ENCODE measurements around the gene SLC35B2. TPM values are rescaled to one million over a fixed set of nuclear protein-coding genes. Genes with fewer than 3 reads are reported as not detected.

SLC35B2 gene
- total and polyA plus RNA-seq, 12 donors: 12.7 to 79.8 (median 55.6) TPM

DNA sequence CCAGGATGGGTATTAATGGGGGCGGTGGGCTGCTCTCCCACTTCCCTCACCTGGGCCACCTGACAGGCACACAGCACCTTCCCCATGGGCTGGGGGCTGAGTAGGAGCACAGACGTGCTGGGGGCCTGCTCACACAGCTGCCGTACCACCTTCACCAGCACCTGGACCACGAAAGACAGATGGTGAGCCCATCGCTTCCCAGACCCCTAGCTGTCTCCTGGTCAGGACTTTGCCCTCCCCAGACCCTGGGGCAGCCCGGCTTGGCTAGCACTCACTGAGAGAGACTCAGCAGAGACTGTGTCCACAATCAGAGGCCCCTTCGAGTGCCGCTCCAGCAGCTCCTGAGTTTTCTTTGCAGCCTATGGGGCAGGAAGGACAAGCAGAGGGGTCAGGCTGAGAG is 43.8 kb upstream of the SLC35B2 start:
- DNase-seq: no peak
- Histone ChIP-seq H3K9me3 (replicated peaks in 1 of 3) (no peaks in the 10 kb centered on the region), H3K27me3 (peaks cover 2% of the 10 kb centered on the region), H3K27ac (no peak overlapping the region), H3K4me3 (no peak overlapping the region), H3K36me3 (replicated peaks in 1 of 2) (peaks cover 0 to 43% of the 10 kb centered on the region in 2 donors), H3K4me1 (replicated peaks in 1 of 2) (peaks cover 8 to 18% of the 10 kb centered on the region in 2 donors)
- TF ChIP-seq POLR2A (IDR thresholded peaks at IDR 0.05): no peak
- TF ChIP-seq, protein P1, sequence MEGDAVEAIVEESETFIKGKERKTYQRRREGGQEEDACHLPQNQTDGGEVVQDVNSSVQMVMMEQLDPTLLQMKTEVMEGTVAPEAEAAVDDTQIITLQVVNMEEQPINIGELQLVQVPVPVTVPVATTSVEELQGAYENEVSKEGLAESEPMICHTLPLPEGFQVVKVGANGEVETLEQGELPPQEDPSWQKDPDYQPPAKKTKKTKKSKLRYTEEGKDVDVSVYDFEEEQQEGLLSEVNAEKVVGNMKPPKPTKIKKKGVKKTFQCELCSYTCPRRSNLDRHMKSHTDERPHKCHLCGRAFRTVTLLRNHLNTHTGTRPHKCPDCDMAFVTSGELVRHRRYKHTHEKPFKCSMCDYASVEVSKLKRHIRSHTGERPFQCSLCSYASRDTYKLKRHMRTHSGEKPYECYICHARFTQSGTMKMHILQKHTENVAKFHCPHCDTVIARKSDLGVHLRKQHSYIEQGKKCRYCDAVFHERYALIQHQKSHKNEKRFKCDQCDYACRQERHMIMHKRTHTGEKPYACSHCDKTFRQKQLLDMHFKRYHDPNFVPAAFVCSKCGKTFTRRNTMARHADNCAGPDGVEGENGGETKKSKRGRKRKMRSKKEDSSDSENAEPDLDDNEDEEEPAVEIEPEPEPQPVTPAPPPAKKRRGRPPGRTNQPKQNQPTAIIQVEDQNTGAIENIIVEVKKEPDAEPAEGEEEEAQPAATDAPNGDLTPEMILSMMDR (IDR thresholded peaks at IDR 0.05): no peak
- intact Hi-C loops (cut with DNase I): no loop called here
- 93 to 97% (median 96%) methylated on average over 4 to 8 of the region's 8 CpGs for WGBS, 4 donors

DNA sequence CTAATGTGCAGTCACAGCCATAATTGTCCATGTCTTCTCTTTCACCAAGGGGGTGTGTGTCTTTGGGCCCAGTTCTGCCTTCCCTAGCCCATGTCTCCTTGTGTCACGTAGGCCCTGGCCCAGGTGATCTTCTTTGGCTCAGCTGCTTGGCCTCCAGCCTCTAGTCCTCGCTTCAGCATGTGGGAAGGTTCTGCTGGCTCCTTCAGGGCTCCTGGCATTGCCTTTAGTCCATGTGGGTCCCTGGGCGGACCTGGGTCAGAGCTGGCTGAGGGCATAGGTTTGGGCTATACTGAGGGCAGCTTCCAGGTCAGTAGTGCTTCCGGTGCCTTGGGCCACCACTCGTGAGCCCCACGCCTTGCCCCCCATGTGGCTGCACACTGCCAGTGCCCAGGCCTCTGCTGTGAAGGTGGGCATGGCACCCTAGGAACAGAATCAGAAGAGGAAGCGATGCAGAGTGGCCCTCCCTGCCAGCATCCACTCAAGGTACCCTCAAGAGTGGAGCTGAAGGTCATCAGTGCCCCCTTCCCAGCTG is 43.0 kb upstream of the SLC35B2 start:
- Histone ChIP-seq H3K4me3 (no peak overlapping the region), H3K27me3 (peaks cover 8% of the 10 kb centered on the region), H3K4me1 (replicated peaks in 1 of 2) (peaks cover 8 to 18% of the 10 kb centered on the region in 2 donors), H3K36me3 (replicated peaks in 1 of 2) (peaks cover 0 to 36% of the 10 kb centered on the region in 2 donors), H3K9me3 (replicated peaks in 1 of 3) (no peaks in the 10 kb centered on the region), H3K27ac (no peak overlapping the region)
- 46 to 91% (median 84%) methylated on average over 2 to 7 of the region's 7 CpGs for WGBS, 4 donors
- DNase-seq: no peak
- intact Hi-C loops (cut with DNase I): no loop called here
- TF ChIP-seq POLR2A (IDR thresholded peaks at IDR 0.05): no peak
- TF ChIP-seq, protein P1 (IDR thresholded peaks at IDR 0.05): no peak

DNA sequence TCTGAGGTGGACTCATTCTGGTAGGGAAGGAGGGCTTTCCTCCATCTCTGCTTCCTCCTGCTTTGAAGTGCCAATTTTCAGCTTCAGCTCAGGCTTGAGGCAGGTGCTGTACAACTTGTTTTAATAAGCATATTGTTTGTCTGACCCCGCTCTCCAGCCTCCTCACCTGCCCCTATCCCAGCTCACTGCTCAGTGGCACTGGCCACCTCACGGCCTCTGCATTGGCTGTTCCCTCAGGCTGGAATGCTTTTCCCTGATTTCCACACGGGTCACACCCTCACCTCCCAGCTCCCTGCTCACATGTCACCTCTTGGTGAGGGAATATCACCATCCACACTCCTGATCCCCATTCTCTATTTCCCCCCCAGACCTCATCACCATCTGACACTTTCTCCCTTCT is 41.5 kb upstream of the SLC35B2 start:
- 75 to 91% (median 85%) methylated on average over 3 of the region's 3 CpGs for whole genome bisulfite sequencing, 4 donors
- Histone ChIP-seq H3K27me3 (peaks cover 14% of the 10 kb centered on the region), H3K9me3 (replicated peaks in 1 of 3) (no peaks in the 10 kb centered on the region), H3K36me3 (replicated peaks in 1 of 2) (peaks cover 0 to 21% of the 10 kb centered on the region in 2 donors), H3K4me3 (no peak overlapping the region), H3K27ac (no peak overlapping the region), H3K4me1 (replicated peaks in 1 of 2) (peaks cover 8 to 18% of the 10 kb centered on the region in 2 donors)
- DNase-seq: no peak
- TF ChIP-seq, protein P1 (IDR thresholded peaks at IDR 0.05): no peak
- no peak for TF ChIP-seq POLR2A (IDR thresholded peaks at IDR 0.05)
- intact Hi-C loops (cut with DNase I): no loop called here

DNA sequence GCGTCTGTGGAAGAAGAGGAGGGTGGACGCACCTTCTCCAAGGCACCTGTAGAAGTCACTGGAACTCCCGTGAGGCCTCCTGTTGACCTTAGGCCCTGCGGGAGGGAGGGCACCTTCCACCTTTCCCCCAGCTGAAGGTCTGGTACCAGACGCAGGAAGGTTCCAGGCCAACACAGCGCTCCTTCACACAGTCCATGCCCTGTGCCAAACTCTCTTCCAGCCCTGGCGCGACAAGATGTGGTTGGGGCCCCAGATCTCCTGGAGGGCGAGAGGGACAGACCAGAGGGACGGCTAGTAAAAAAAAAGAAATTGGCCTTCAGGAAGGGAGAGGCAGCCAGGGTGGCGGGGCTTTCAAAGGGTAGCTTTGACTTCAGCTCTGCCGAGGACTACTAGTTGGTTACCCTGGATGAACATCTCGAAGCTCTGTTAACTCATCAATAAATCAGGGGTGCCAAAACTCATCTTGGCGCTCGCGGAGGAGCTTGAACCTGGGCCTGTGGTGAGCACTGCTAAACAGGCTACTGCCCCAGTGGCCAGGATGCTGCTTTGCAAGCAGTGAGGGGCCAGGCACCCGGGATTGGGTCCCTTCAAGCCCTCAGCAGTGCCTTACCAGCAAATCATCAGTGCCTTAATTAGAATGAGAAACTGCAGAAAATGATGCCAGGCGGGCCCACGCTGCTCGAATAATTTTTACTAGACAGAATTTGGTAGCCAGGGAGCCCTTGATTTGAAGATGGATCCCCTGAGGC is 40.9 kb upstream of the SLC35B2 start:
- Histone ChIP-seq H3K27ac (no peak overlapping the region), H3K27me3 (peaks cover 14% of the 10 kb centered on the region), H3K4me1 (replicated peaks in 1 of 2) (peaks cover 8 to 18% of the 10 kb centered on the region in 2 donors), H3K9me3 (replicated peaks in 1 of 3) (no peaks in the 10 kb centered on the region), H3K4me3 (no peak overlapping the region), H3K36me3 (replicated peaks in 1 of 2) (peaks cover 0 to 15% of the 10 kb centered on the region in 2 donors)
- 33 to 51% (median 35%) methylated on average over 16 to 20 of the region's 20 CpGs for WGBS, 4 donors
- DNase-seq: no peak
- intact Hi-C loops (cut with DNase I): no loop called here
- TF ChIP-seq, protein P1 (IDR thresholded peaks at IDR 0.05): no peak
- TF ChIP-seq POLR2A (IDR thresholded peaks at IDR 0.05): no peak
